MV-4-11 (cell line): ENCODE measurements around the gene GLP2R.

Source experiments
- DNase-seq: peaks from one replicate; lab custom pipeline; 2025; lab: John Stamatoyannopoulos, UW

Gene GLP2R

GRCh38 chr17:9855036-9855435, 29.3 kb downstream of the GLP2R start:
- no peak for DNase-seq

GRCh38 chr17:9859781-9860180, 34.1 kb downstream of the GLP2R start:
- DNase-seq = no peak

- peak; percentile 42 for DNase-seq
These were observed 35.1 kb downstream of the GLP2R start for GRCh38 chr17:9860851-9861250.

GRCh38 chr17:9862220-9862619, 36.5 kb downstream of the GLP2R start:
- peak; percentile 9 for DNase-seq

- no peak for DNase-seq
These were observed 37.2 kb downstream of the GLP2R start for GRCh38 chr17:9862949-9863348.

GRCh38 chr17:9865586-9865985, 39.9 kb downstream of the GLP2R start:
- DNase-seq = peak; percentile 72

GRCh38 chr17:9868552-9868951, 42.8 kb downstream of the GLP2R start:
- no peak for DNase-seq

- DNase-seq = no peak
These were observed 47.1 kb downstream of the GLP2R start for GRCh38 chr17:9872852-9873251.

GRCh38 chr17:9874722-9875121, 49.0 kb downstream of the GLP2R start:
- DNase-seq = no peak

- DNase-seq = peak; percentile 75
These were observed 49.7 kb downstream of the GLP2R start for GRCh38 chr17:9875441-9875840.

- DNase-seq = no peak
These were observed 52.6 kb downstream of the GLP2R start for GRCh38 chr17:9878356-9878755.

GRCh38 chr17:9878786-9879525, 53.2 kb downstream of the GLP2R start:
- DNase-seq = peak; percentile 87

- DNase-seq = peak; percentile 86
These were observed 54.9 kb downstream of the GLP2R start for GRCh38 chr17:9880582-9880999.

GRCh38 chr17:9883451-9883850, 57.7 kb downstream of the GLP2R start:
- no peak for DNase-seq

GRCh38 chr17:9886141-9886930, 60.6 kb downstream of the GLP2R start:
- DNase-seq = peak; percentile 51

- no peak for DNase-seq
These were observed 61.8 kb downstream of the GLP2R start for GRCh38 chr17:9887508-9887907.

- DNase-seq = peak; percentile 45
These were observed 64.4 kb downstream of the GLP2R start for GRCh38 chr17:9890124-9890523.

GRCh38 chr17:9893411-9894012, 67.8 kb downstream of the GLP2R start:
- DNase-seq = no peak

- no peak for DNase-seq
These were observed 68.5 kb downstream of the GLP2R start for GRCh38 chr17:9894231-9894630.

GRCh38 chr17:9895923-9896322, 70.2 kb downstream of the GLP2R start:
- DNase-seq = peak; percentile 72

- DNase-seq = no peak
These were observed 71.7 kb downstream of the GLP2R start for GRCh38 chr17:9897372-9897968.

GRCh38 chr17:9898812-9899211, 73.1 kb downstream of the GLP2R start:
- no peak for DNase-seq
